A204.1 (cell line): ENCODE results near the gene DEPDC5.
A peak's percentile ranks its signal among the peaks of the same experiment; 100 is the strongest.
"Not testable (repeated sequence)": the region's sequence is repeated elsewhere in the genome, so short reads cannot be mapped to it uniquely, and the experiment has no call there.

Experiments used
- FAIRE-seq: peaks from 2 replicates; lab custom pipeline; 2012; peaks lifted over from hg19 to GRCh38; lab: Jason Lieb, UNC

Gene DEPDC5

DNA sequence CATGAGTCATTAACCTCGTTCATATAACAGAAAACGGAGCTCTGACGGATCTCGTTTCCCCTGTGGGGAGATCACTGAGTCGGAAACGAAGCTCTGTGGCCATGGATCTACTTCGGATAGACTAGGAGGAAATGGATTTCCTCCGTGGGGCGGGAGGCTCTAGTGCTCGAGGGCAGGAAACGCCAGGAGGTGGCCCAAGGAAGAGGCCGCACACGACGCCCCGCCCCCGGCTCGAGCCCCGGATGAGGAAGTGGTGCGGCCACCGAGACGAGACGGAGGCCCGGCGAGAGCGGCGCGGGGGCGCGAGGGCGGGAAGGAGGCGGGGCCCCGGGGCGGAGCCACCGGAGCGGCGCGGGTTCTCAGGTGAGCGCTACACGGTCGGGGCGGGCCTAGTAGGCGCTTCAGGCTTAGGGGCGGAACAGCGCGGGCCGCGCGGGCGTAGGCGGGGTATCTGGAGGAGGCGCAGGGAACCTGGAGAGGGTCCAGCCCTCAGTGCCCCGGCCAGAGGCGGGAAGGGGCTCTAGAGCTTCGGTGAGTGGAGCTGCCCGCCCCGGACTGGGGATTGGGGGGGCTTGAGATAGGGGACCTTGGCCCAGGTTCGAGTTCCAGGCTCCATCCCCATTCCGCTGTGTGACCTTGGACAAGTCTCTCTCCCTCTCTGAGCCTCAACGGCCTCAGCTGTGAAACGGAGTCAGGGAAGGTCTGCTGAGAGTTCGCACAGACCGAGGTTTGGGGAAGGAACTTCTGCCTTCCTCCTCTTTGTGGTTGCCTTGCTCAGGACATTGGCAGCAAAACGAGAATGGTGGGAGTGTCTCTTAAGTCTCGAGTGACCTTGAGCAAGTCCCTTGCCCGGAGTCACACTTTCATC is at the start of gene DEPDC5:
Gene DEPDC5 (plus strand): TSS at position 386 of the 868 bp plus-strand sequence. CDS start 903 bp downstream, outside the sequence.
- FAIRE-seq: peak; percentile 72

DNA sequence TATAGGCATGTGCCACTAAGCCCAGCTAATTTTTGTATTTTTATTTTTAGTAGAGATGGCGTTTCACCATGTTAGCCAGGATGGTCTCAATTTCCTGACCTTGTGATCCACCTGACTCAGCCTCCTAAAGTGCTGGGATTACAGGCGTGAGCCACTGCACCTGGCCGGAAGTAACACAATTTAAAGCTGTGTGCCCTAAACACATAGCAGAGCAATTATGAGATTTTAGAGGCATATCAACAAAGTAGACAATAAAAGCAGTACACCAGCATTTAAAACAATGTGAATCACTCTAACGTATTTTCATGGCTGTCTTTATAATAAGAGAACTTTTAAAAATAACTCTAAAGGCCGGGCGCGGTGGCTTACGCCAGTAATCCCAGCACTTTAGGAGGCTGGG is 46.3 kb upstream of the DEPDC5 start:
- no peak for FAIRE-seq

DNA sequence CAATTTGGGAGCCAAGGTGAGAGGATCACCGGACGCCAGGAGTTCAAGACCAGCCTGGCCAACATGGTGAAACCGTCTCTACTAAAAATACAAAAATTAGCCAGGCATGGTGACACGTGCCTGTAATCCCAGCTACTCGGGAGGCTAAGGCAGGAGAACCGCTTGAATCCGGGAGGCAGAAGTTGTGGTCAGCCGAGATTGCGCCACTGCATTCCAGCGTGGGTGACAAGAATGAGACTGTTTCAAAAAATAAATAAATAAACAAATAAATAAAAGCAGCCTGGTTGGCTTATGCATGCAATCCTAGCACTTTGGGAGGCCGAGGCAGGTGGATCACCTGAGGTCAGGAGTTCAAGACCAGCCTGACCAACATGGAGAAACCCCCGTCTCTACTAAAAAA is 42.6 kb upstream of the DEPDC5 start:
- FAIRE-seq: not testable (repeated sequence)

DNA sequence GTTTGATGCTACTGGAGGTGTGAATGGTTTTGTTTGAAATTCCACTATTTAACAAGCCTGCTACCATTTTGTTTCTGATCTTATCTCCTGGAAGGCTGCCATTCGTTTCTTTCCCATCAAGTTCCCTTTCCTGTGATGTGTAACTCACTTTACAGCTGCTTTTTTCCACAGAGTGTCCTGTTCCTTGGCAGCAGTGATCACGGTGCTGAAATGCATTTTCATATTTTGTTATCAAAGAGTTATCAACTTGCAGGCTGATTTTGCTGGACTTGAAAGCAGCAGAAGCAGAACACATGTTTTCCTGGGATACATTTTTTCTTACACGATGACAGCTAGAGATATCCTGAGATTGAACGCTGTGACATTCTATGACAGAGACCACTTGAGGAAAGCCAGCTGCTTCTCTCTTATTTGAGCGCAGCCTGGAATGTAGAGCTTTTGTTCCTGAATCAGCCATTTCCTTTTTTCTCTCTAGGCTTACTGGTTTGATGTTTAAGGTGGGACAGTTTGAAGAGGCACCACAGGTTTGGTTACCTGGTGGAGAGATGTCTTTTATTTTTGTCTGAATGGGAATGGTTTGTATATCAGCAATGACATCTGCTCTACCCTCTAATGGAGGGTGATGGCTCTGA is 38.6 kb upstream of the DEPDC5 start:
- FAIRE-seq: no peak

DNA sequence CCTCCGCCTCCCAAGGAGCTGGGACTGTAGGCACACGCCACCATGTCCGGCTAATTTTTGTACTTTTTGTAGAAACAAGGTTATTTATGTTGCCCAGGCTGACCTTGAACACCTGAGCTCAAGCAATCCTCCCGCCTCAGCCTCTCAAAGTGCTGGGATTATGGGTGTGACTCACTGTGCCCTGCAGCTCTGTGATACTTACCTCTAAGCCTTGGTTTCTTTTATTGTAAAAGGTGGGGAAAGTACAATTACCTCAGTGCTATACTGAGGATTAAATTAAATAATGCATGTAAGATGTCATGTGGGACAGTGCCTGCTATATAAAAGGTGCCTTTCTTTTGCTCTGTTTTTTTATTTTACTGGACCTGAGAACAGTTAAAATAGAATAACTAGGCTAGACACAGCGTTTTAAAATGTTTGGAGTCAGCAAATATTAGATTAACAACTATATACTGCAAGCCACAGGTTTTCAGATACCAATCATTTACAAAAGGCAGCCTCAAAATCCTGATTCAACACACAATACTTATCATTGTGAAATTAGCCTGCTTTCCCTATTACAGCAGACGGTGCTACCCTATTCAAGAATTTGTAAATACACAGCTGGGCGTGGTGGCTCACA is 33.9 kb upstream of the DEPDC5 start:
- FAIRE-seq: no peak

DNA sequence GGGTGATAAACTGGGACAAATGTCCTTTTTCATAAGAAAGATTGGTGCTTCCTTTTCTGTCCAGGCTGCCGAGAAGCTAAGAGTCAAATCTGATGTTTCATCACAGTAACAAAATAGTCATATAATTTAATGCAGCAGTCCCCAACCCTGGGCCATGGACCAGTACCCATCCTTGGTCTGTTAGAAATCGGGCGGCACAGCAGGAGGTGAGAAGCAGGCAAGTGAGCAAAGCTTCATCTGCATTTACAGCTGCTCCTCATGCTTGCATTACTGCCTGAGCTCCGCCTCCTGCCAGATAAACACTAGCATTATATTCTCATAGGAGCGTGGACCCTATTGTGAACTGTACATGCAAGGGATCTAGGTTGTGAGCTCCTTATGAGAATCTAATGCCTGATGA is 30.1 kb upstream of the DEPDC5 start:
- FAIRE-seq: no peak

DNA sequence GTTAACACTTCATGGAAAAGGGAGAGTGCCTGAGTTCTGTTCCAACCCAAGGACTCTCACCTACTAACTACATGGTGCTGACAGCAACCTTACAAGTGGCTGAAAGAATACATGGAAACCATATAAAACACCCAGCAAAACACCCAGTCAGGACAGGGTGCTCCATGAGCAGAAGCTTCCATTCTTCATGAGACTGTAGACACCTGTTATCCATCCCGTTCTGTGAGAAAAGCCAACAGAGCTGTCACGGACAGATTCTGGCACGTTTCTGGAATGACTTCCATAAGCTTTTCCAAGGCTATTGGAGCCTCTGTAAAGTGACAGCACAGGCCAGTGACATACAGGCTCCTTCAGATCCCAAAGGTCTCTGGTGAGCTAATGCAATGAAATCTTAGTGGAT is 27.1 kb upstream of the DEPDC5 start:
- FAIRE-seq: no peak

DNA sequence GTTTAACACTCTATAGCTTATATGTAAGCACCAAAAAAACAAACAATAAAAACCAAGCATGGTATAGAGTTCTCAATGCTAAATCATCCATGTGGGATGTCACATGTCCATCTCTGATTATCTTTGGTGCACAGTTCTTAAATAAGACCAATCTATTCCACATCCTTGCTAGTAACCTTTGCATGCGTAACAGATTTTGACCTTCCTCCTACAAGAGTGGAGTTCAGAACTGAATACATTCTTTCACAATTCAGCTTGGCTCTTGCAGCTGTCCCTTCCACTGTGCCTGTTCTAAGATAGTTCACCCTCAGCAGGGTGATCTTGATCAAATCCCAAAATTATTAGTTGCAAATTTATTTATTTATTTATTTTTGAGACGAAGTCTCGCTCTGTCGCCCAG is 25.0 kb upstream of the DEPDC5 start:
- no peak for FAIRE-seq

DNA sequence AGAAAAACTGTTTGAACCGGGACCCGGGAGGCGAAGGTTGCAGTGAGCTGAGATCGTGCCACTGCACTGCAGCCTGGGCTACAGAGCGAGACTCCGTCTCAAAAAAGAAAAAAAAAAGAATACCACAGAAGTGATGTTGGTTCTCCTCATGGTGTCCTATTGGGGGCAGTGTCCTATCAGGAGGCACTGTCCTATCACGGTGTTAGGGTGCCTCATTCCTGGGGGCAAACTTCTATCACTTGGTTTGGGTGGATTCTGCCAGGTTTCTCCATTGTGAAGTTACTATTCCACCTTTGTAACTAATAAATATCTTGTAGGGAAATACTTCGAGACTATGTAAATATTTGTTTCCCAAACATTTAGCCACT is 23.5 kb upstream of the DEPDC5 start:
- no peak for FAIRE-seq

DNA sequence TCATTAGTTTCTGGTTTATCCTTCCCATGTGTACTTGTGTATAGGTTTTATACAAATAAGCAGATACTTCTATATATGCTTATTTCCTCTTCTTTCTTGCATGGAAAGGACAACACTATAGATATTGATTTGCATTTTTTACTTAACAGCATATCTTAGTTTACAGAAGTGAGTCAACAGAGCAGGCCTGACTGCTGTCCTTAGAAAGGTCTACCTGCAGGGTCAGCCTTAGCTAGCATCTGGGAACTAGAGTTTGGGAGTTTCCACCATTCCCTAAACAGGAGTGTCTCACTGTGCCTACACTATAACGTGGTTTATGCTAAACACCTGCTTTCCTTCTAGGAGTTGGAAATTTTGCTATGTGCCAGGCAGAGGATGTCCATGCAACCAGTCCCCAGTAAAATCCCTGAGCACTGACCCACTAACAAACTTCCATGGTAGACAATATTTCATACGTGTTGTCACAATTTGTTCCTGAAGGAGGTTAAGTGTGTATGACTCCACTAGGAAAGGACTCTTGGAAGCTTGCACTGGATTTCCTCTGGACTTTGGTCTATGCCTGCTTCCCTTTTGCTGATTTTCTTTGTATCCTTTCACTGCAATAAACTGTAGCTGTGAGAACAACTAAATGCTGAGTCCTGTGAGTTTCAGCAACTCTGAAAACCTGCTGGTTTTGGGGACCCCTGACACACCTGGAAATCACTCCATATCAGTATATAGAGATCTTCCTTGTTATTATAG is 21.6 kb upstream of the DEPDC5 start:
- FAIRE-seq: no peak

DNA sequence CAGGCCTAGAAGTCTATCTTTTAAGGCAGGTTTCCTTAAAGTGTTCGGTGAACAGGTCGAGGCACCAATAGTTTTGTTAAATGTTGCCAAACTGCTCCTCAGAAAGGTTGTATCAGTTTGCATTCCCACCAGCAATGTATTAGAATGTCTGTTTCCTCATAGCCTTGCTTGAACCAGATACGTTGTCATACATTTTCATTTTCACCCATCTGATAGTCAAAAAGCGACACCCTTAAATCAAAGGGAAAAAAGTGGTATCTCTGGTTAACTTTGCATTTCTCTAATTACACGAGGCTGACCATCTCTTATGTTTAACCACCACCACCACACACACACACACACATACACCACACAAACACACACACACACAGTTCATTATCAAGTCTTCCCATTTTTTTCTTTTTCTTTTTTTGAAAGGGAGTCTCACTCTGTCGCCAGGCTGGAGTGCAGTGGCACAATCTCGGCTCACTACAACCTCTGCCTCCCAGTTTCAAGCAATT is 20.2 kb upstream of the DEPDC5 start:
- FAIRE-seq: no peak

DNA sequence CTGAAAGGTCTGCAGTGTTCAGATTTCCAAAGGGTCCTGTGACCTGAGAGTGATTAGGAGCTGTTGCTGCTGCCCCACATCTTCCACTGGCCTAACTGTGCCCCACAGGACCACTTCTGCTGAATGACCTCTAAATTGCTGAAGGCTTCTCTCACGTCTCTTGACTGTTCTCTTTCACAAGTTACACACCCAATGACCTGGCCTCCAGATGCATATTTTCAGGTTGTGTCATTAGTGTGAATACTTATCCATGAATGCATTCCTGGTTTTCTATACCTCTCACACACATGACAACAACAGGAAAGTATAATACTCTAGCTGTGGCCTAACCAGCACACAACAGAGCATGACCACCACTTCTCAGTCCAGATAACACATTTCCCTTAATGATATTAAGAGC is 19.3 kb upstream of the DEPDC5 start:
- no peak for FAIRE-seq

DNA sequence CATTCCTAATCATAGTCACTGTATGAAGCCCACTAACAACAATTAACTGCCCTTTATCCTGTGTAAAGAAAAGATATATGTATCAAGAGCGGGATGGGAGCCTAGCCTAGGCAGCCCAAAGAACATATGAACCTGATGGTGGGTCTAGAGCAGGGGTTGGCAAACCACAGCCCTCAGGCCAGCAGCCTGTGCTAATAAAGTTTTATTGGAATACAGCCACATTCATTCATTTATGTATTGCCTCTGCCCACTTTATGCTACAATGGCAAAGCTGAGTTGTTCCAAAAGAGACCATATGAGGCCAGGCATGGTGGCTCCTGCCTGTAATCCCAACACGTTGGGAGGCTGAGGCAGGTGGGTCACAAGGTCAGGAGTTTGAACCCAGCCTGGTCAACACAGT is 17.4 kb upstream of the DEPDC5 start:
- no peak for FAIRE-seq

DNA sequence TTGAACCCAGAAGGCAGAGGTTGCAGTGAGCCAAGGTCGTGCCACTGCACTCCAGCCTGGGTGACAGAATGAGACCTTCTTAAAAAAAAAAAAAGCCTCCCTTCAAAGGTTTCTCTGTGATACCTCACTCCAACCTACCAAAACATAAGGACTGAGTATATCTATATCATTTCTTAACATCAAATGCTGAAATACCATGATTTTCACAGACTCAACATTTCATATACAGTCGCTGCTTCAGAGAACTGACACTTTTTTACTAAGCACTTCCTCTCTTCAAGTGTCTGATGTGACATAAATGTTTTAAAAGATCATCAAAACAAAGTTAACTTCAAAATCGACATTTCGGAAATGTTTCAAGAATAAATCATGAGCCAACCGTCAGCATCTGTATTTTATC is 15.9 kb upstream of the DEPDC5 start:
- FAIRE-seq: no peak

DNA sequence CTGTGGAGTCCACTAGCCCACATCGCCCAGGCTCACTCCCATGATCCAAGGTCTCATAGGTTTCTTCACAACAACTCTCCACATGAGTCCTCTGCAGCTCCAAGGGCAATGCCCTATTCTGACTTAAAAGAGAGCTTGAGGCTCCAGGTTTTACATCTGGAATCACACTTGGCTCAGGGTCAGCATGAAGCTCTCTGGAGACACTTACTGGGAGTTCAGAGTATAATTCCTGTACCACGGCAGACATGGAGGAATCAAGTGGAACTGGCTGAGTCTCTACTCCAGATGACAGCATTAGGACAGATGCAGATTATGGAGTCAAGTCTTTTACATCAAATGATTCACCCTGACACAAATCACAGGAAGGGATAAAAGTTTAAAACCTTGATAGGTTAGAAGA is 15.3 kb upstream of the DEPDC5 start:
- no peak for FAIRE-seq

DNA sequence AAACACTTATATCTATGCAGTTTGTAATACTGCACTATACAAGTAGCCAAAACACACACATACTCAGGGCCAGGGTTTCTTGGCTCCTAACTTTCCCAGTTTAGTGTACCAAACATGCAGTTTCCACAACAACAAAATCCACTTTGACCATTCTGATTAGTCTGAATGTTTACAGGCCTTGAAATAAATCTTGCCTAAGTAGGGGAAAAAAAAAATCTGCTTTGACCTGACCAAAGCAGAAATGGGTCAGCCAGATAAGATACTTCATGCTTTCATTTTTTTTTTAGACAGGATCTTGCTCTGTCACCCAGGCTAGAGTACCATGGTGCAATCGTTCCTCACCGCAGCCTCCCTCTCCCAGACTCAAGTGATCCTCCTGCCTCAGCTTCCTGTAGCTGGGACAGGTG is 14.0 kb upstream of the DEPDC5 start:
- no peak for FAIRE-seq

DNA sequence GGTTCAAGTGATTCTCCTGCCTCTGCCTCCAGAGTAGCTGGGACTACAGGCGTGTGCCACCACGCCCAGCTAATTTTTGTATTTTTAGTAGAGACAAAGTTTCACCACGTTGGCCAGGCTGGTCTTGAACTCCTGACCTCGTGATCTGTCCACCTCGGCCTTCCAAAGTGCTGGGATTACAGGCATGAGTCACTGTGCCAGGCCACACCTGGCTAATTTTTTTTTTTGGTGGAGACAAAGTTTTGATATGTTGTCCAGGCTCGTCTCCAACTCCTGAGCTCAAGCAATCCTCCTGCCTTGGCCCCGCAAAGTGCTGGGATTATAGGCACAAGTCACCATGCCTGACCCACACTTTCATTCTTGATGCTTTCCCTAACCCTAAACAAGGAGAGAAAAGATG is 13.5 kb upstream of the DEPDC5 start:
- FAIRE-seq: not testable (repeated sequence)

DNA sequence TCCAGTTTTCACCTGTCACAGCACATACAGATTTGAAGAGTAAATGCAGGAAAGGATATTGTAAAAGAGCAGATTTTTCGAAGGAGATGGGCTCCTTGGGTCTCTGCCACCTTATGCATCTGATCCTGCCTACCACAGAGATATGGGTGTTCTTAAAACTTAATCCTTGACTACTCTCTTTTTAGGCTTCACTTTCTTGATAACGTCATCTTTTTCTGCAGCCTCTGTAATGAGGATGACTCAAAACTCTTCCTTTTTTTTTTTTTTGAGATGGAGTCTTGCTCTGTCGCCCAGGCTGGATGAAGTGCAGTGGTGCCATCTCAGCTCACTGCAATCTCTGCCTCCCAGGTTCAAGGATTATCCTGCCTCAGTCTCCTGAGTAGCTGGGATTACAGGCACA is 11.7 kb upstream of the DEPDC5 start:
- FAIRE-seq: no peak

DNA sequence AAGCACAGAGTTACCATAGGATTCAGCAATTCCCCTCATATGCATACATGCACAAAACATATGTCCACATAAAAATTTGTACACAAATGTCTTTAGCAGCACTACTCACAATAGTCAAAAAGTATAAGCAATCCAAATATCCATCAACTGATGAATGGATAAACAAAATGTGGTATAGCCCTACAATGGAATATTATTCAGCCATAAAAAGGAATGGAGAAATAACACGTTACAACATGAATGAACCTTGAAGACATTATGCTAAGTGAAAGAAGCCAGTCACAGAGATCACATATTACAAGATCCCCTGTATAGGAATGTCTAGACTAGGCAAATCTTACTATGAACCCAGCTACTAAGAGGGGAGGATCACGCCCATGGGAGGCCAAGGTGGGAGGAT is 11.1 kb upstream of the DEPDC5 start:
- FAIRE-seq: no peak

DNA sequence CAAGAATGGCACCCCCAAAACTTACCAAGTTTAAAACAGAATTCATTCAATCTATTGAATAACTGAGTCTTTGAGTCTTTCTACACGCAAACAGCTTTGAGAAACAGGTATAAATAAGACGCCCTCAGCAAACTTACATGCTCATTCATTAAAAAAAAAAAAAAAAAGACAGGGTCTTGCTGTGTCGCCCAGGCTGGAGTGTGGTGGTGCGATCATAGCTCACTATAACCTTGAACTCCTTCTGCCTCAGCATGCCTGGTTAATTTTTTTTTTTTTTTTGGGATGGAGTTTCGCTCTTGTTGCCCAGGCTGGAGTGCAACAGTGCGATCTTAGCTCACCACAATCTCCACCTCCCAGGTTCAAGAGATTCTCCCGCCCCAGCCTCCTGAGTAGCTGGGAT is 9.9 kb upstream of the DEPDC5 start:
- no peak for FAIRE-seq

DNA sequence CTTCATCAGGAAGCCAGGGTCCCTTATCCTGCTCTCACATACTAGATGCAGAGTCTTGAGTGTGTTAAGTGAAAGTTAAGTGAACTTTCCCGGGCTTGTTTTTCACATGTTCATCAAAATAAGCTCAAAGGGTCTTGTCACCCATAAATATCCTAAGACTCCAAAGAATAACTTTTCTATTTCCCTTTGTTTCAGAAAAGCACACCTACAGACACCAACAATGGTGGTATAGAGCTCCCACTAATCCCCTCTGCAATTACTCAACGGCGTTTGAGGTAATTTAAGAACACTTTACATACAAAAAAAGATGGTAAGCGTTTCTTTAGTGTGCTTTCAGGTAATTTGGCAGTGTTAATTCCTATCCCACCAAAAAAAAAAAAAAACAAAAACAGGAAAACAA is 6.4 kb upstream of the DEPDC5 start:
- no peak for FAIRE-seq

DNA sequence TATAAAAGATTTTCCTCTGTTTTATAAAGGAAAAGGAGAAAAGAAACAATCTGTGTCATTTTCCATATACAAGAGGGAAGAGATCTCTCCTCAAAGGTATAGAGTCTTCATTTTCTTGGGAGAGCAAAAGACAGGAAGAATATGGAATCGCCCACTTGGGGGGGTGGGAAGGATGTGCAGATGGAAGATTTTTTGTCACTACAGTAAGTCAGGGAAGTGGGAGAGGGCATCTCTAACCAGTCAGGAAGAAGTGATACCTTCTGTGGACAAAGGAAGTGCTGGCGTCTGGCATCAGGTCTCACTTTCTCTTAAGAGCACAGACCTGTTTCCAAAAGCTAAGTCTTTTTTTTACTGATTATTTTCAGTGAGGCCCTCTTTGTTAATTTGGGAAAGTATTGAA is 5.3 kb upstream of the DEPDC5 start:
- FAIRE-seq: no peak
